C4-2B (cell line): ENCODE results near the gene PALLD.

Experiments
- CTCF ChIP-seq: fragments of 450-650 bp; conservative IDR thresholded peaks from 2 replicates; pipeline ENCODE4 v1.5.1; 2017; ENCODE audit warnings: mild to moderate bottlenecking
- ZFX ChIP-seq: fragments of 450-650 bp; IDR thresholded peaks from 2 replicates; pipeline ENCODE4 v1.6.1; 2017

GRCh38 chr4:168618577-168619265 is 121.9 kb downstream of the PALLD start:
- TF ChIP-seq CTCF (no peak), ZFX (no peak)
